ENCODE data around the gene ABCB10. TPM values are rescaled to one million over a fixed set of nuclear protein-coding genes. Genes with fewer than 3 reads are reported as not detected.

ABCB10 gene
- polyA plus RNA-seq, 1 experiment = 12.7 TPM

DNA sequence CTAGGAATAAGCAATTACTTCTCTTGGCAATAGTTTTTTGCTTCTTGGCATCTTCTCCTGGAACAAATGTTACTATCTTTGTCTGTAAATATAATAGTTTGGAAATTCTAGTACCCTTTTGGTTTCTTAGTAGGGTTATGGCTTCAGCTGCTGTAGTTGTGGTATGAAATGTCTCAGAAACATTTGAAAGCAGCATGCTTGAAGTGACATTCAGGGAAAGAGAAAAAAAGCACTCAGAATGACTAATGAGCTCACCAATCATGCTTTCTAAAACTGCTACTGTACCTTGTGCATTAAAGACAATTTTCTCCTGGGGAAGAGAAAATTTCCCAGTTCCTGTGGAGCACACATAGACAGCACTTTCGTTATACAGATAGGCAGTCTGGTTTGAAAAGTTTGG lies 71.3 kb downstream of the ABCB10 start:
- DNase-seq (ENCODE audit: low read depth) = no peak
- TF ChIP-seq, protein P1, sequence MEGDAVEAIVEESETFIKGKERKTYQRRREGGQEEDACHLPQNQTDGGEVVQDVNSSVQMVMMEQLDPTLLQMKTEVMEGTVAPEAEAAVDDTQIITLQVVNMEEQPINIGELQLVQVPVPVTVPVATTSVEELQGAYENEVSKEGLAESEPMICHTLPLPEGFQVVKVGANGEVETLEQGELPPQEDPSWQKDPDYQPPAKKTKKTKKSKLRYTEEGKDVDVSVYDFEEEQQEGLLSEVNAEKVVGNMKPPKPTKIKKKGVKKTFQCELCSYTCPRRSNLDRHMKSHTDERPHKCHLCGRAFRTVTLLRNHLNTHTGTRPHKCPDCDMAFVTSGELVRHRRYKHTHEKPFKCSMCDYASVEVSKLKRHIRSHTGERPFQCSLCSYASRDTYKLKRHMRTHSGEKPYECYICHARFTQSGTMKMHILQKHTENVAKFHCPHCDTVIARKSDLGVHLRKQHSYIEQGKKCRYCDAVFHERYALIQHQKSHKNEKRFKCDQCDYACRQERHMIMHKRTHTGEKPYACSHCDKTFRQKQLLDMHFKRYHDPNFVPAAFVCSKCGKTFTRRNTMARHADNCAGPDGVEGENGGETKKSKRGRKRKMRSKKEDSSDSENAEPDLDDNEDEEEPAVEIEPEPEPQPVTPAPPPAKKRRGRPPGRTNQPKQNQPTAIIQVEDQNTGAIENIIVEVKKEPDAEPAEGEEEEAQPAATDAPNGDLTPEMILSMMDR (IDR thresholded peaks at IDR 0.05; ENCODE audit: insufficient read depth, low read depth, low read length) = no peak
- CTCF ChIA-PET = interaction anchor here (1.0 to 1.5 kb wide), 3 partner anchors 9 to 229 kb away, joined by 3 to 4 read pairs (median 3); no protein-coding TSS in a partner anchor
- Histone ChIP-seq H3K27me3 (ENCODE audit: control insufficient read depth, insufficient read depth, low read length) (no peaks in the 10 kb centered on the region), H3K36me3 (ENCODE audit: control insufficient read depth, insufficient read depth, low read length) (peaks cover 6% of the 10 kb centered on the region), H3K4me3 (ENCODE audit: low read depth, low read length) (no peak overlapping the region)
- POLR2A ChIA-PET = interaction anchor here (0.7 kb wide), 1 partner anchor 191 kb away, joined by 3 read pairs; no protein-coding TSS in a partner anchor

DNA sequence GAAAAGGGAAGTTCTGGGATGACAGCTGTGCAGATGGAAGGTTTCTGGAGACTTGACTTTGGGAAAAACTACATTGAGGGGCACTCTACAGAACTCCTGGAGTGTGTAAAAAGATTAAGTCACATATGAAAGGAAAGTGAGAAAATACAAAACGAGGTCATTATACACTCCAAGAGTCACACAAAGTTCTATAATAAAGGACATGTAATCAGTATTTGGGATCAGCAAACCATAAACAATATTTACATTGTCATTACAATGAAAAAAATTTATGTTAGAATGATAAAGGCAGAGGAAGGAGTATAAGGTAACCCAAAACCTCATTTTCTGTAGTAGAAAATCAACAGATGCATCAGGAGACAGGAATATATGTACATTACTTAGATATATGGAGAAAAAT lies 73.2 kb downstream of the ABCB10 start:
- ChIA-PET CTCF (interaction anchor here (4.9 to 7.6 kb wide), 2 partner anchors 11 to 227 kb away, joined by 41 to 111 read pairs; no protein-coding TSS in a partner anchor), POLR2A (no interaction called here)
- H3K4me3 ChIP-seq (ENCODE audit: low read depth, low read length) = no peak overlapping the region
- H3K36me3 ChIP-seq (ENCODE audit: control insufficient read depth, insufficient read depth, low read length) = peaks cover 7% of the 10 kb centered on the region
- TF ChIP-seq, protein P1 (IDR thresholded peaks at IDR 0.05; ENCODE audit: insufficient read depth, low read depth, low read length) = no peak
- DNase-seq (ENCODE audit: low read depth) = no peak
- no peaks in the 10 kb centered on the region for H3K27me3 ChIP-seq (ENCODE audit: control insufficient read depth, insufficient read depth, low read length)

DNA sequence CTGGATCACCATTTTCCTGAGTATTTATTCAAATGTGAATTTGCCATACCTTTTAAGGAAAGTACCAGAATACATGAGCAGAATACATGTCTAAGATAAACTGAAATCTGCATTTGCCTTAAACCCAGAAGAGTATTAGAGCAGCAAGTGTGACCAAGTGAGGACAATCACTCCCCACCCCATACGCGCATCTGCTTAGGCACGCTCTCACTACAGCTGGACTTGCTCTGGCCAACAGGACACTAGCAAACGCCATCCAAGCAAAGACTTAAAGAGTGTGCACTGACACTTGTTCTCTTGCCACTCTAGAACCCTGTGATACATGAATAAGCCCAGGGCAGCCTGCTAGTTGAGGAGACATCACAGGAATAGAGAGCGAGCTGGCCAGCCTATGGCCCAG lies 76.0 kb downstream of the ABCB10 start:
- no peaks in the 10 kb centered on the region for H3K27me3 ChIP-seq (ENCODE audit: control insufficient read depth, insufficient read depth, low read length)
- no peak for DNase-seq (ENCODE audit: low read depth)
- POLR2A ChIA-PET = no interaction called here
- peaks cover 8% of the 10 kb centered on the region for H3K36me3 ChIP-seq (ENCODE audit: control insufficient read depth, insufficient read depth, low read length)
- TF ChIP-seq, protein P1 (IDR thresholded peaks at IDR 0.05; ENCODE audit: insufficient read depth, low read depth, low read length) = no peak
- H3K4me3 ChIP-seq (ENCODE audit: low read depth, low read length) = no peak overlapping the region
- CTCF ChIA-PET = interaction anchor here (0.7 to 7.6 kb wide), 12 partner anchors 8 to 336 kb away, joined by 3 to 111 read pairs (median 5); partner anchors contain the start of gene NUP133

DNA sequence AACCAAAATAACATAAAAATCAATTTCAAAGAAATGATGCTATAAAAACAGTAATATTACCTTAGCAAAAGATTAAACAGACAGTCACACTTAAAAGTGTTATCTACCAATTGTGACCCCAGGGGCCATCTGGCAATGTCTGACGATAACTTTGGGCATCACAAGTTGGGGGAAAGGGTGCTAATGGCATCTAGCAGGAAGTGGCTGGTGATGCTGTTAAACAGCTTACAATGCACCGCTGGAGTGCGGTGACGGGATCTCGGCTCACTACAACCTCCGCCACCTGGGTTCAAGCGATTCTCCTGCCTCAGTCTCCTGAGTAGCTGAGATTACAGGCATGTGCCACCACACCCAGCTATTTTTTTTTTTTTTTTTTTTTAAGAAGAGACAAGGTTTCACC lies 78.0 kb downstream of the ABCB10 start:
- POLR2A ChIA-PET = no interaction called here
- CTCF ChIA-PET = interaction anchor here (1.0 to 7.6 kb wide), 3 partner anchors 7 to 222 kb away, joined by 3 to 111 read pairs (median 3); no protein-coding TSS in a partner anchor

DNA sequence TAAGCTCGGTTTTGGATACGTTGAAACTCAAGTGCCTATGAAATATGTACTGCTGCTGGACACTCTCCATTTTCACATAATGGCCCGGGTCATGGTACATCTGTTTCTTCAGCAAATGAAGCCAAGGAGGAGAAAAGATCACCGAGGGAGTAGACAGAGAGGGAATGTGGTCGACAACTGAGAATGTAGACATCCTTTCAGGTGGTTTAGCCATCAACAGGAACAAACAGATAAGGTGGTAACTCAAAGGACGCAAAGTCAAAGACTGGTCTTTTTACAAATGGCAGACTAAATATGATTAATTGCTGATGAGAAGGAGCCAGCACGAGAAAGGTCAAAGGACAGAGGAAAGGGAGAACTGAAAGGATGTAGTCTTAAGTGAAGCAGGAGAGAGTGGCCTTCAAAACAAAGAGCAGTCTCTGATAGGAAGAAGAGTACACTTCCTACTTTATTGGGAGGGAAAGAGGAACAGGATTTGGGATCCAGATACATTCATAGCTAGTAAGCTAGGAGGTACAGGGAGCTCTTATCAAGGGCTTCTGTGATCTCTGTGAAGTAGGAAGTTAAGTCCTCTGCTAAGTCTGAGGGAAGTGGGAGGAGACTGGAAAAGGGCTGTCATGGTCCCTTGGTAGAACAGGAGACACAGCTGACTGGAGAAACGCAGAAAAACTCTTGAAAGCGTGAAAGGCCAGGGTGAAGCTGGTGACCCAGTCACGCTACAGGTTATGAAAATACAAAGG lies 78.7 kb downstream of the ABCB10 start:
- DNase-seq (ENCODE audit: low read depth) = no peak
- ChIA-PET POLR2A (no interaction called here), CTCF (interaction anchor here (1.0 to 7.6 kb wide), 2 partner anchors 35 to 222 kb away, joined by 3 to 111 read pairs; no protein-coding TSS in a partner anchor)
- TF ChIP-seq, protein P1 (IDR thresholded peaks at IDR 0.05; ENCODE audit: insufficient read depth, low read depth, low read length) = no peak
- Histone ChIP-seq H3K27me3 (ENCODE audit: control insufficient read depth, insufficient read depth, low read length) (no peaks in the 10 kb centered on the region), H3K4me3 (ENCODE audit: low read depth, low read length) (no peak overlapping the region), H3K36me3 (ENCODE audit: control insufficient read depth, insufficient read depth, low read length) (peaks cover 9% of the 10 kb centered on the region)

More for the DNA sequence above, 78.0 kb downstream of the ABCB10 start:
- Histone ChIP-seq H3K4me3 (ENCODE audit: low read depth, low read length) (no peak overlapping the region), H3K36me3 (ENCODE audit: control insufficient read depth, insufficient read depth, low read length) (peaks cover 8% of the 10 kb centered on the region), H3K27me3 (ENCODE audit: control insufficient read depth, insufficient read depth, low read length) (no peaks in the 10 kb centered on the region)
- DNase-seq (ENCODE audit: low read depth) = no peak
- TF ChIP-seq, protein P1 (IDR thresholded peaks at IDR 0.05; ENCODE audit: insufficient read depth, low read depth, low read length) = no peak
